Spleen (tissue), 11 donors: ENCODE measurements around the gene MARK3. TPM values are rescaled to one million over a fixed set of nuclear protein-coding genes. Genes with fewer than 3 reads are reported as not detected.

Experiments used
- DNase-seq: peaks from one replicate; pipeline ENCODE4 v3.0.0-alpha.2; 2020
- H3K27ac ChIP-seq, 8 donors: fragments of 200-600 bp; sonication (generic) in 7 of 8; 1 replicate in 4 of 8; 2 replicates in 4 of 8; pipeline versions ENCODE4 v1.5.0 to v1.8.0; 2016 to 2021; ENCODE audit warnings: inconsistent platforms in 4 of 8, mild to moderate bottlenecking in 4 of 8, moderate library complexity in 1 of 8
- H3K27me3 ChIP-seq, 7 donors: fragments of 200-600 bp; sonication (generic) in 6 of 7; replicated peaks in 1 of 7; 1 replicate in 4 of 7; 2 replicates in 3 of 7; pipeline versions ENCODE4 v1.5.0 to v1.8.0; 2016 to 2021; ENCODE audit warnings: inconsistent platforms in 3 of 7, mild to moderate bottlenecking in 1 of 7
- H3K36me3 ChIP-seq, 6 donors: fragments of 200-600 bp; sonication (generic) in 5 of 6; 1 replicate in 4 of 6; 2 replicates in 2 of 6; pipeline versions ENCODE4 v1.5.0 to v1.8.0; 2016 to 2021; ENCODE audit warnings: inconsistent platforms in 2 of 6
- H3K4me1 ChIP-seq, 6 donors: fragments of 200-600 bp; sonication (generic) in 5 of 6; 1 replicate in 3 of 6; 2 replicates in 3 of 6; pipeline versions ENCODE4 v1.5.0 to v1.8.0; 2016 to 2021; ENCODE audit warnings: inconsistent platforms in 3 of 6
- H3K4me3 ChIP-seq, 8 donors: fragments of 200-600 bp; sonication (generic) in 7 of 8; 1 replicate in 4 of 8; 2 replicates in 4 of 8; pipeline versions ENCODE4 v1.5.0 to v1.8.0; 2016 to 2021; ENCODE audit warnings: inconsistent platforms in 4 of 8, mild to moderate bottlenecking in 4 of 8, moderate library complexity in 2 of 8
- H3K9me3 ChIP-seq, 8 donors: fragments of 200-600 bp; sonication (generic) in 7 of 8; 1 replicate in 4 of 8; 2 replicates in 4 of 8; pipeline versions ENCODE4 v1.5.0 to v1.8.0; 2016 to 2021; ENCODE audit warnings: inconsistent platforms in 4 of 8
- CTCF ChIP-seq, 11 experiments: fragments of 200-600 bp in 7 of 11; fragments of 450-650 bp in 4 of 11; sonication (generic) in 4 of 11; IDR thresholded peaks in 8 of 11; conservative IDR thresholded peaks in 3 of 11; 1 replicate in 7 of 11; 2 replicates in 4 of 11; pipeline versions ENCODE4 v1.4.0 to v1.8.0; 2016 to 2021; ENCODE audit warnings: antibody characterized with exemption in 11 of 11, inconsistent platforms in 4 of 11, mild to moderate bottlenecking in 1 of 11
- POLR2A ChIP-seq, 3 donors: fragments of 450-650 bp; IDR thresholded peaks; one replicate each; pipeline ENCODE4 v1.5.1; 2017; ENCODE audit warnings: antibody characterized with exemption in 3 of 3, mild to moderate bottlenecking in 1 of 3
- POLR2AphosphoS5 ChIP-seq, 3 donors: sonication (generic); formaldehyde crosslinking; IDR thresholded peaks; one replicate each; pipeline ENCODE4 v1.5.1; 2017; ENCODE audit warnings: antibody characterized with exemption in 3 of 3
- WGBS, 5 donors: extraction: QIAGEN DNeasy Blood & Tissue Kit in 3 of 5; methylation state at CpG; one replicate each; pipeline versions ENCODE4 v1.1.5 to v1.1.7; 2013 to 2018; 5-methylcytosine and 5-hydroxymethylcytosine counted together
- intact Hi-C: fragments of 100-400 bp; cut with DNase I; formaldehyde crosslinking; loops from one replicate; pipeline ENCODE4 v1.15.0; 2023; ENCODE audit warnings: low total_unique reads
- polyA plus RNA-seq, 3 donors: library from polyadenylated mRNA; stranded (reverse); fragments of 200-250 nt; gene quantifications; one replicate each; pipeline ENCODE4 v1.2.1, GENCODE V29; 2013
- total RNA-seq, 7 donors: library from RNA; depleted of rRNA in 3 of 7; stranded (reverse); fragments of >200 nt in 3 of 7; fragmentation: NEBNext Ultra II Directional in 4 of 7; extraction: Animal tissue kit (Norgen Biotek cat#: 25700) in 4 of 7; gene quantifications; one replicate each; pipeline versions ENCODE4 v1.1.0 to v1.2.1, GENCODE V29; 2016 to 2021
- donor health status: healthy with polysubstance abuse.
- donor health status: DM: no; HTN: no; CAD: no; lungs with moderate emphysema.
- donor health status: DM: no; HTN: no; CAD: no.
- donor health status: Bipolar disorder and iron deficiency.
- donor health status: healthy.
- donor health status: DM: no; HTN: no; CAD: no.
- donor health status: DM: yes; HTN: yes; CAD: no.

The MARK3 gene
- total and polyA plus RNA-seq, 10 donors = 40.4 to 144 (median 106) TPM

GRCh38 chr14:103395244-103395643 lies 10.0 kb downstream of the MARK3 start:
- no peak for TF ChIP-seq POLR2A (IDR thresholded peaks at IDR 0.05)
- no peak for TF ChIP-seq CTCF (IDR thresholded peaks at IDR 0.05 in 8 of 11, conservative IDR thresholded peaks at IDR 0.05 in 3 of 11)
- no peak for TF ChIP-seq POLR2AphosphoS5 (IDR thresholded peaks at IDR 0.05)
- peak overlapping the region in 6 of 8 donors; percentile 6 to 64 (median 27) for H3K27ac ChIP-seq
- intact Hi-C loops = loop anchor here (10.0 kb wide), 1 partner anchor 80 kb away; no protein-coding TSS in a partner anchor

GRCh38 chr14:103396463-103396862 lies 11.2 kb downstream of the MARK3 start:
- intact Hi-C loops = loop anchor here (10.0 kb wide), 1 partner anchor 78 kb away; no protein-coding TSS in a partner anchor
- no peak for DNase-seq
- no peak for TF ChIP-seq POLR2AphosphoS5 (IDR thresholded peaks at IDR 0.05)
- TF ChIP-seq CTCF (IDR thresholded peaks at IDR 0.05 in 8 of 11, conservative IDR thresholded peaks at IDR 0.05 in 3 of 11) = no peak
- no peak for TF ChIP-seq POLR2A (IDR thresholded peaks at IDR 0.05)
- peak overlapping the region in 1 of 8 donors; percentile 59 for H3K27ac ChIP-seq
- H3K4me3 ChIP-seq = no peak overlapping the region
- H3K9me3 ChIP-seq = no peaks in the 10 kb centered on the region
- no peaks in the 10 kb centered on the region for H3K27me3 ChIP-seq
- whole genome bisulfite sequencing, 5 donors = 89 to 98% (median 97%) methylated on average over 2 of the region's 2 CpGs
- no peaks in the 10 kb centered on the region for H3K36me3 ChIP-seq
- H3K4me1 ChIP-seq = peaks cover 63 to 100% (median 93%) of the 10 kb centered on the region in 6 donors

More at GRCh38 chr14:103395244-103395643, 10.0 kb downstream of the MARK3 start:
- H3K9me3 ChIP-seq = no peaks in the 10 kb centered on the region
- DNase-seq = no peak
- H3K4me1 ChIP-seq = peaks cover 67 to 100% (median 95%) of the 10 kb centered on the region in 6 donors
- no peak overlapping the region for H3K4me3 ChIP-seq
- H3K36me3 ChIP-seq = no peaks in the 10 kb centered on the region
- WGBS, 5 donors = 44 to 61% (median 48%) methylated on average over 2 of the region's 2 CpGs
- no peaks in the 10 kb centered on the region for H3K27me3 ChIP-seq

- Histone ChIP-seq H3K4me3 (no peak overlapping the region), H3K9me3 (no peaks in the 10 kb centered on the region), H3K4me1 (peaks cover 58 to 100% (median 92%) of the 10 kb centered on the region in 6 donors), H3K27me3 (no peaks in the 10 kb centered on the region), H3K36me3 (no peaks in the 10 kb centered on the region), H3K27ac (peak overlapping the region in 3 of 8 donors; percentile 16 to 68 (median 48))
- no peak for DNase-seq
- WGBS, 5 donors = 76 to 89% (median 84%) methylated on average over 7 of the region's 7 CpGs
- intact Hi-C loops = loop anchor here (10.0 kb wide), 1 partner anchor 76 kb away; no protein-coding TSS in a partner anchor
- TF ChIP-seq CTCF (IDR thresholded peaks at IDR 0.05 in 8 of 11, conservative IDR thresholded peaks at IDR 0.05 in 3 of 11) = no peak
- TF ChIP-seq POLR2A (IDR thresholded peaks at IDR 0.05) = no peak
- TF ChIP-seq POLR2AphosphoS5 (IDR thresholded peaks at IDR 0.05) = no peak
These were observed 13.4 kb downstream of the MARK3 start for GRCh38 chr14:103398427-103399195.

GRCh38 chr14:103400537-103400936 lies 15.3 kb downstream of the MARK3 start:
- no peak for DNase-seq
- H3K36me3 ChIP-seq = peaks cover 0 to 8% (median 5%) of the 10 kb centered on the region in 6 donors
- no peaks in the 10 kb centered on the region for H3K27me3 ChIP-seq
- TF ChIP-seq POLR2AphosphoS5 (IDR thresholded peaks at IDR 0.05) (no peak), CTCF (IDR thresholded peaks at IDR 0.05 in 8 of 11, conservative IDR thresholded peaks at IDR 0.05 in 3 of 11) (no peak), POLR2A (IDR thresholded peaks at IDR 0.05) (no peak)
- peak overlapping the region in 3 of 8 donors; percentile 47 to 68 (median 66) for H3K27ac ChIP-seq
- H3K4me1 ChIP-seq = peaks cover 45 to 100% (median 90%) of the 10 kb centered on the region in 6 donors
- intact Hi-C loops = no loop called here
- H3K9me3 ChIP-seq = no peaks in the 10 kb centered on the region
- no peak overlapping the region for H3K4me3 ChIP-seq
- WGBS, 5 donors = 71 to 94% (median 84%) methylated on average over 4 of the region's 4 CpGs
